PC-3 (cell line): Measurements from ENCODE around the gene ACAD10.

Experiments
- EZH2 ChIP-seq: fragments of 300-600 bp; sonication (generic); IDR thresholded peaks from one replicate; pipeline ENCODE4 v1.6.1; 2017; ENCODE audit warnings: antibody characterized with exemption, mild to moderate bottlenecking, low read length; ENCODE audit not compliant: unreplicated experiment
- TF ChIP-seq, protein P1 (sequence below): fragments of 300-600 bp; sonication (generic); conservative IDR thresholded peaks from 2 replicates; pipeline ENCODE4 v1.5.1; 2017; ENCODE audit warnings: antibody characterized with exemption, low read depth, mild to moderate bottlenecking, low read length

DNA sequence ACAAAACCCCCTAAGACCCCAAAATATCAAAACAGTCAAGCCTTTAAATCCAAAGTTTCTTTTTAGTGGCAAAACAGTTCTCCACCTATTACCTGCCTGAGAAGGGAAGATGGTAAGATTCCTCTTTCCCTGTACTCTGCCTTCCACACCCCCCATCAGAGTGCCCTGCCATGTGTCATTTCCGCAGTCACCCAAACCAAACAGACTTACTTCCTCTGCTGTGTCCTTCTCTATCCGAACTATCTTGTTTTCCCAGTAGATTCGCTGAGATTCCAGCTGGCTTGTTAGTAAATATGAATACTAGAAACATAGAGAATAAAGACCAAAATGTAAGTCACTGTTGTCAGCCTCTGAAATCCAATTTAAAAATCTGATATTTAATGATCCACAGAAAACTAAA, 30.5 kb upstream of the ACAD10 start:
- no peak for TF ChIP-seq EZH2
- TF ChIP-seq, protein P1, sequence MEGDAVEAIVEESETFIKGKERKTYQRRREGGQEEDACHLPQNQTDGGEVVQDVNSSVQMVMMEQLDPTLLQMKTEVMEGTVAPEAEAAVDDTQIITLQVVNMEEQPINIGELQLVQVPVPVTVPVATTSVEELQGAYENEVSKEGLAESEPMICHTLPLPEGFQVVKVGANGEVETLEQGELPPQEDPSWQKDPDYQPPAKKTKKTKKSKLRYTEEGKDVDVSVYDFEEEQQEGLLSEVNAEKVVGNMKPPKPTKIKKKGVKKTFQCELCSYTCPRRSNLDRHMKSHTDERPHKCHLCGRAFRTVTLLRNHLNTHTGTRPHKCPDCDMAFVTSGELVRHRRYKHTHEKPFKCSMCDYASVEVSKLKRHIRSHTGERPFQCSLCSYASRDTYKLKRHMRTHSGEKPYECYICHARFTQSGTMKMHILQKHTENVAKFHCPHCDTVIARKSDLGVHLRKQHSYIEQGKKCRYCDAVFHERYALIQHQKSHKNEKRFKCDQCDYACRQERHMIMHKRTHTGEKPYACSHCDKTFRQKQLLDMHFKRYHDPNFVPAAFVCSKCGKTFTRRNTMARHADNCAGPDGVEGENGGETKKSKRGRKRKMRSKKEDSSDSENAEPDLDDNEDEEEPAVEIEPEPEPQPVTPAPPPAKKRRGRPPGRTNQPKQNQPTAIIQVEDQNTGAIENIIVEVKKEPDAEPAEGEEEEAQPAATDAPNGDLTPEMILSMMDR = no peak
